ENCODE data around the gene ZNF81. TPM values are rescaled to one million over a fixed set of nuclear protein-coding genes. Genes with fewer than 3 reads are reported as not detected.
"Not testable (repeated sequence)": the region's sequence is repeated elsewhere in the genome, so short reads cannot be mapped to it uniquely, and the experiment has no call there.

Gene ZNF81
- total RNA-seq, 1 experiment from 2014 or later: 9.5 TPM

- ChIA-PET CTCF (no interaction called here), POLR2A (no interaction called here)
- H3K36me3 ChIP-seq (ENCODE audit: control insufficient read depth, insufficient read depth, low read length): no peaks in the 10 kb centered on the region
- no peak for DNase-seq
- no peaks in the 10 kb centered on the region for H3K4me1 ChIP-seq
- H3K27me3 ChIP-seq (replicated peaks; ENCODE audit: control insufficient read depth, insufficient read depth, low read length): no peaks in the 10 kb centered on the region
- TF ChIP-seq CTCF (IDR thresholded peaks at IDR 0.05; ENCODE audit: insufficient read depth in 1 of 2, low read depth in 1 of 2, low read length in 1 of 2, severe bottlenecking in 1 of 2, unreplicated experiment in 1 of 2): no peak
- peaks cover 7% of the 10 kb centered on the region for H3K4me1 Mint-ChIP-seq (ENCODE audit: low read depth, unreplicated experiment)
- no peak overlapping the region for H3K4me3 ChIP-seq (ENCODE audit: low read depth, low read length)
- intact Hi-C loops (cut with micrococcal nuclease; ENCODE audit: unreplicated experiment): no loop called here
- H3K36me3 Mint-ChIP-seq (ENCODE audit: insufficient read depth, unreplicated experiment): peaks cover 7% of the 10 kb centered on the region
- H3K9me3 ChIP-seq: no peaks in the 10 kb centered on the region
- H3K27me3 Mint-ChIP-seq (ENCODE audit: insufficient read depth, unreplicated experiment): no peaks in the 10 kb centered on the region
- no TSS peak for BruUV-seq (replicated peaks)
- no peak overlapping the region for H3K4me3 Mint-ChIP-seq (ENCODE audit: unreplicated experiment)
- H3K27ac Mint-ChIP-seq (ENCODE audit: unreplicated experiment): no peak overlapping the region
- H3K9me3 Mint-ChIP-seq (ENCODE audit: unreplicated experiment): no peaks in the 10 kb centered on the region
Measured at GRCh38 chrX:47844117-47844516, 7.4 kb downstream of the ZNF81 start.

- H3K4me3 ChIP-seq (ENCODE audit: low read depth, low read length): no peak overlapping the region
- ChIA-PET POLR2A (no interaction called here), CTCF (no interaction called here)
- no peaks in the 10 kb centered on the region for H3K36me3 ChIP-seq (ENCODE audit: control insufficient read depth, insufficient read depth, low read length)
- BruUV-seq (replicated peaks): no TSS peak
- no peaks in the 10 kb centered on the region for H3K4me1 ChIP-seq
- intact Hi-C loops (cut with micrococcal nuclease; ENCODE audit: unreplicated experiment): no loop called here
- DNase-seq: no peak
- peaks cover 13% of the 10 kb centered on the region for H3K36me3 Mint-ChIP-seq (ENCODE audit: insufficient read depth, unreplicated experiment)
- peaks cover 7% of the 10 kb centered on the region for H3K4me1 Mint-ChIP-seq (ENCODE audit: low read depth, unreplicated experiment)
- H3K9me3 Mint-ChIP-seq (ENCODE audit: unreplicated experiment): no peaks in the 10 kb centered on the region
- no peak for TF ChIP-seq CTCF (IDR thresholded peaks at IDR 0.05; ENCODE audit: insufficient read depth in 1 of 2, low read depth in 1 of 2, low read length in 1 of 2, severe bottlenecking in 1 of 2, unreplicated experiment in 1 of 2)
- H3K27me3 ChIP-seq (replicated peaks; ENCODE audit: control insufficient read depth, insufficient read depth, low read length): no peaks in the 10 kb centered on the region
- H3K27ac Mint-ChIP-seq (ENCODE audit: unreplicated experiment): no peak overlapping the region
- H3K9me3 ChIP-seq: no peaks in the 10 kb centered on the region
- H3K4me3 Mint-ChIP-seq (ENCODE audit: unreplicated experiment): no peak overlapping the region
- no peaks in the 10 kb centered on the region for H3K27me3 Mint-ChIP-seq (ENCODE audit: insufficient read depth, unreplicated experiment)
Measured at GRCh38 chrX:47846040-47846439, 9.3 kb downstream of the ZNF81 start.

GRCh38 chrX:47849778-47850177, 13.1 kb downstream of the ZNF81 start:
- no TSS peak for BruUV-seq (replicated peaks)
- no peak for TF ChIP-seq CTCF (IDR thresholded peaks at IDR 0.05; ENCODE audit: insufficient read depth in 1 of 2, low read depth in 1 of 2, low read length in 1 of 2, severe bottlenecking in 1 of 2, unreplicated experiment in 1 of 2)
- no peaks in the 10 kb centered on the region for H3K9me3 ChIP-seq
- POLR2A ChIA-PET: no interaction called here
- H3K4me1 Mint-ChIP-seq (ENCODE audit: low read depth, unreplicated experiment): no peaks in the 10 kb centered on the region
- H3K4me3 ChIP-seq (ENCODE audit: low read depth, low read length): no peak overlapping the region
- no peaks in the 10 kb centered on the region for H3K9me3 Mint-ChIP-seq (ENCODE audit: unreplicated experiment)
- no peaks in the 10 kb centered on the region for H3K36me3 ChIP-seq (ENCODE audit: control insufficient read depth, insufficient read depth, low read length)
- no peaks in the 10 kb centered on the region for H3K27me3 ChIP-seq (replicated peaks; ENCODE audit: control insufficient read depth, insufficient read depth, low read length)
- H3K4me3 Mint-ChIP-seq (ENCODE audit: unreplicated experiment): no peak overlapping the region
- no peak overlapping the region for H3K27ac Mint-ChIP-seq (ENCODE audit: unreplicated experiment)
- CTCF ChIA-PET: no interaction called here
- no peaks in the 10 kb centered on the region for H3K27me3 Mint-ChIP-seq (ENCODE audit: insufficient read depth, unreplicated experiment)
- H3K4me1 ChIP-seq: no peaks in the 10 kb centered on the region
- no peak for DNase-seq
- H3K36me3 Mint-ChIP-seq (ENCODE audit: insufficient read depth, unreplicated experiment): peaks cover 13% of the 10 kb centered on the region
- intact Hi-C loops (cut with micrococcal nuclease; ENCODE audit: unreplicated experiment): no loop called here

GRCh38 chrX:47850389-47850788, 13.7 kb downstream of the ZNF81 start:
- H3K9me3 ChIP-seq; DNase-seq; POLR2A ChIA-PET; H3K4me1 Mint-ChIP-seq (ENCODE audit: low read depth, unreplicated experiment); H3K4me1 ChIP-seq; CTCF ChIA-PET; H3K9me3 Mint-ChIP-seq (ENCODE audit: unreplicated experiment); intact Hi-C loops (cut with micrococcal nuclease; ENCODE audit: unreplicated experiment); H3K27ac Mint-ChIP-seq (ENCODE audit: unreplicated experiment); H3K27me3 ChIP-seq (replicated peaks; ENCODE audit: control insufficient read depth, insufficient read depth, low read length); H3K4me3 ChIP-seq (ENCODE audit: low read depth, low read length); H3K4me3 Mint-ChIP-seq (ENCODE audit: unreplicated experiment); H3K36me3 ChIP-seq (ENCODE audit: control insufficient read depth, insufficient read depth, low read length); BruUV-seq (replicated peaks); H3K27me3 Mint-ChIP-seq (ENCODE audit: insufficient read depth, unreplicated experiment): not testable (repeated sequence)
- H3K36me3 Mint-ChIP-seq (ENCODE audit: insufficient read depth, unreplicated experiment): peaks cover 13% of the 10 kb centered on the region
